A549 treated with dexamethasone at 1 μM for 4 hours (cell line): ENCODE results near the gene ARL2BP. TPM values are rescaled to one million over a fixed set of nuclear protein-coding genes. Genes with fewer than 3 reads are reported as not detected.

ENCODE experiments used
- total RNA-seq: library from RNA; stranded (reverse); fragments of 200-300 nt; extraction: Qiagen RNA extraction; gene quantifications from 5 replicates; pipeline ENCODE4 v1.2.3, GENCODE V29; 2022

Gene ARL2BP
- total RNA-seq: 73.1 to 80.6 TPM (median 78.7 TPM) in 5 replicates

DNA sequence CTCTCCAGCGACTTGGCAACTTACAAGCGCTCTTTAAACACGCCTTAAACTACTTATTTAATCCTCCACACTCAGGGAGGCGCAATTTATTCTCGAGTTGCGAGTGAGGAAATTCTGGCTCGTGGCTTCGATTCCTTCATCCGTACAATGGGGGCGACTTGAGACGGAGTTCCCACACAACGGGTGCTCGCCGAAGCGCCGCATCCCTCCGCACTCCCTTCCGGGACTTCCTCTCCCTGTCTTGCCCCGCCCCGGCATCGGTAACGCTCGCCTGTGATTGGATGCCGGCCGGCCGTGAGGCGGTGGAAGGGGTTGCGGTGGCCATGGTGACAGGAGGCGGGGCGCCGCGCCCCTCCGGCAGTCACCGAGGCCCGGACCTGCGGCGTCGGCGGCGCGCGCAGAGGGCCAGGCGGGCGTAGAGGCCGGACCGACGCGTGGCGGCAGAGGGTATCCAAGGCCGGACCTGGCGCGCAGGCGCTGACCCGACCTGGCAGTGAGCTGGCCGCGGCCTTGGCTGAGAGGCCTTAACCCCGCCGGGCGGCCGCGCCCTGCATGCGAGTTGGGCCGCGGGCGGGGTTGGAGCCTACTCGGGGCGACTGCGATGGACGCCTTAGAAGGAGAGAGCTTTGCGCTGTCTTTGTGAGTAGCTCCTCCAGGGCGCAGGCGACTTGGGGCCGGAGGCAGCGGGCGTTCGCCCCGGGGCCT is at the start of gene ARL2BP:
Gene ARL2BP, plus strand, starts transcription at position 493 of the 705 bp plus-strand sequence. Its CDS starts 109 bp downstream, at position 602.

DNA sequence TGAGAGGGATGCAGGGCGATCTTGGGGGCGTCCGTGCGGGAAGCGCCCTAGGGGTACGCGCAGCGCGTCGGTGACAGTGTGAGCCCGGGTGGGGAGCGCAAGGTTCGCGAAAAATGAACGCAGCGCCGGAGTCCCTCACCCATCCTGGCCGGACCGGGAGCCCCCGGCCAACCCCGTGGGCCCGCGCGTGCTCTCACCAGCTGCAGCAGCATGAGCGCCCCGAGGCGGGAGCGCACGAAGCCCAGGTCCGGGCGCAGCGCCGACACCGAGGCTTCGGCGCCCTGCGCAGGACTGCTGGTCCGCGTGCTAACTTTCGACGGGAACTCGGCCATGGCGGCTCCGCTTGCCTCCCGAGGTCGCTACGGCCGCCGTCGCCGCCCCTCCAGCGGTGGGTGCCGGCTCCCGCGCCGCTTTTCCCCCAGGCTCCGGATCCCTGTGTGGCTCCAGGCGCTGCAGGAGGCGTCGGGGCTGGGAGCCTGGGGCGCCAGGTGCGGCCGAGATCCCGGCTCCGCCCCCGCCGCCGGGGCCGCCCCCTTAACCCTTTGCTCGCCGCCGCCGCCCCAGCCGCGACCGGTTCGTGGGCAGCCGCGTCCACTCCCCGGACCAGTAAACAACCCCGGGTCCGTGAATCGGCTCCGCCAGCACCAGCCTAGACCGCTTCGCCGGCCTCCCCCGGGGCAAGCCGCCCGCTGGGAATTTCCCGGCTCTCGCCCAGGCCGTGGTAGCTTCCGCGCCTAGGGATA is 39.3 kb downstream of the ARL2BP start, which contains the start of gene PLLP:
Gene PLLP, minus strand, starts transcription at position 464 of the 743 bp plus-strand sequence. Its CDS starts 132 bp downstream, at position 332.

Other genes with a start within 250 kb of the ARL2BP start
- 36.5 to 53.8 TPM (median 52.1 TPM) in 5 replicates for gene CPNE2, start 152.7 kb upstream of the ARL2BP start, total RNA-seq
- 103 to 122 TPM (median 108 TPM) in 5 replicates for gene PSME3IP1, start 59.2 kb upstream of the ARL2BP start, total RNA-seq
- 39.4 to 50.2 TPM (median 46.5 TPM) in 5 replicates for gene RSPRY1, start 58.9 kb upstream of the ARL2BP start, total RNA-seq
- 1.1 to 1.5 TPM (median 1.2 TPM) in 5 replicates for gene PLLP, start 39.4 kb downstream of the ARL2BP start, total RNA-seq
- 0.05 to 0.06 TPM (median 0.05 TPM) in 4 of 5 replicates, not detected in the other for gene CCL22, start 113.5 kb downstream of the ARL2BP start, total RNA-seq
- gene CX3CL1, start 127.2 kb downstream of the ARL2BP start, total RNA-seq: 0.07 to 0.12 TPM (median 0.09 TPM) in 5 replicates
- gene CCL17, start 159.5 kb downstream of the ARL2BP start, total RNA-seq: not detected in 5 replicates
- 63.2 to 90.0 TPM (median 67.1 TPM) in 5 replicates for gene CIAPIN1, start 202.1 kb downstream of the ARL2BP start, total RNA-seq
- gene COQ9, start 202.2 kb downstream of the ARL2BP start, total RNA-seq: 37.7 to 52.7 TPM (median 51.3 TPM) in 5 replicates
- 93.5 to 162 TPM (median 98.7 TPM) in 5 replicates for gene POLR2C, start 217.4 kb downstream of the ARL2BP start, total RNA-seq
- gene DOK4, start 241.2 kb downstream of the ARL2BP start, total RNA-seq: 29.0 to 40.9 TPM (median 33.6 TPM) in 5 replicates